IPS-18c (cell line): Measurements from ENCODE around the gene NFATC3.
"Not testable (repeated sequence)": the region's sequence is repeated elsewhere in the genome, so short reads cannot be mapped to it uniquely, and the experiment has no call there.

ENCODE experiments used
- H3K4me3 ChIP-seq: 2 replicates; pipeline ENCODE4 v1.7.0; 2013; ENCODE audit warnings: low read depth, mild to moderate bottlenecking, low read length, moderate library complexity; ENCODE audit not compliant: insufficient read depth
- H3K9me3 ChIP-seq: one replicate; pipeline ENCODE4 v1.6.1; 2013; ENCODE audit warnings: mild to moderate bottlenecking, low read length, moderate library complexity; ENCODE audit not compliant: control insufficient read depth, insufficient read depth

NFATC3 gene

GRCh38 chr16:68083239-68083781, 1.9 kb upstream of the NFATC3 start:
- Histone ChIP-seq H3K9me3 (peaks cover 3% of the 10 kb centered on the region), H3K4me3 (no peak overlapping the region)

GRCh38 chr16:68083861-68084503, 1.2 kb upstream of the NFATC3 start:
- Histone ChIP-seq H3K9me3 (peaks cover 3% of the 10 kb centered on the region), H3K4me3 (peak overlapping the region; percentile 86)

DNA sequence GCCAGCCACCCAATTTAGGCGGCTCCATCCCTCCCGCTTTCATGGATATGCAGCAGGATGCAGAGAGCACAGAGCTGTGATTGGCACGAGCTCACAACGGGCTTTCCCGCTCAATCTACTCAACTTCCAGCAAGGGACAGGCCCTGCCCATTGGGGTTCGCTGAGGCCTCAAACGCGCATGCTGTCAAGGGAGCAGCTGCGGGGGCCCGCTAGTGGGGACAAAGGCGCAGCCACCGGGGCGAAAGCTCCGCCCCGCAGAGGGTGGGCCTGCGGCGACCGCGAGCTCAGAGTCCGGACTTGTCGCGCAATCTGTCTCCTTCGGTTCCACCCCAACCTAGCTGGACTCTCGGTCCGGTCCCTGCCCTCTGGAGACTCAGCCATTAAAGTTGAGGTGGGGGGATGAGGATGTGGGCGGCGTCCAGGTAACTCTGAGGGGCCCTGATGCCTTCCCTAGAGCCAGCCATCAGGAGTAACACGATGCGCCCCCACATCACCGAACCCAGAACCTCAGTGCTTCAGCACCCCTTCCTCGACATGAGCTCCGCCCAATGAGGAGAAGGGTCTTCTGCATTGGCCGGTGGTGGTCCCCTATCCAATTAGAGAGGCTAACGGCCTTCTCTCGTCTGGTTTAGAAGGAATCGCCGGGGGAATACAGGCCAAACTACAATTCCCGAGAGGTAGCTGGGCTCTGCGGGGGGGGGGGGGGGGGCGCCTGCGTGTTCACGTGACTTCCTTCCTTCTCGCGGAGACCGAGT, 489 bp upstream of the NFATC3 start:
- H3K4me3 ChIP-seq: peak overlapping the region; percentile 86

GRCh38 chr16:68086336-68086841, 1.2 kb downstream of the NFATC3 start:
- Histone ChIP-seq H3K9me3 (peaks cover 3% of the 10 kb centered on the region), H3K4me3 (peak overlapping the region; percentile 94)

More for the DNA sequence above, 489 bp upstream of the NFATC3 start:
- peaks cover 3% of the 10 kb centered on the region for H3K9me3 ChIP-seq

- peaks cover 3% of the 10 kb centered on the region for H3K9me3 ChIP-seq
These were observed 1.7 kb downstream of the NFATC3 start for GRCh38 chr16:68086860-68087268.

DNA sequence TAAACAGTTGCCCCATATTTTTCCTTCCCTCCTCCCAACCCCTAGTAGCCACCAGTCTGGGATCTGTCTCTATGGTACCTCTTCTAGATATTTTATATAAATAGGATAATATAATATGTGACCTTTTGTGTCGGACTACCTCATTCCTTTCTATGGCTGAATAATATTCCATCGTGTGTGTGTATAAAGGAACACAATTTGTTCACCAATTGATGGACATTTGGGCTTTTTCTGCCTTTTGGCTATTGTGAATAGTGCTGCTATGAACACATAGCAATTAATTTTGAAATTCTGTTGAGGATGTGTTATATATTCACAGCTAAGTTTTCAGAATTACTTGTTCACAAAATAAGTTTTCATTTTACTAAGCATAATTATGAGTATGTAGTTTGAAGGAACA, 2.5 kb downstream of the NFATC3 start:
- Histone ChIP-seq H3K9me3 (peaks cover 3% of the 10 kb centered on the region), H3K4me3 (no peak overlapping the region)

More at GRCh38 chr16:68086860-68087268, 1.7 kb downstream of the NFATC3 start:
- H3K4me3 ChIP-seq: no peak overlapping the region

DNA sequence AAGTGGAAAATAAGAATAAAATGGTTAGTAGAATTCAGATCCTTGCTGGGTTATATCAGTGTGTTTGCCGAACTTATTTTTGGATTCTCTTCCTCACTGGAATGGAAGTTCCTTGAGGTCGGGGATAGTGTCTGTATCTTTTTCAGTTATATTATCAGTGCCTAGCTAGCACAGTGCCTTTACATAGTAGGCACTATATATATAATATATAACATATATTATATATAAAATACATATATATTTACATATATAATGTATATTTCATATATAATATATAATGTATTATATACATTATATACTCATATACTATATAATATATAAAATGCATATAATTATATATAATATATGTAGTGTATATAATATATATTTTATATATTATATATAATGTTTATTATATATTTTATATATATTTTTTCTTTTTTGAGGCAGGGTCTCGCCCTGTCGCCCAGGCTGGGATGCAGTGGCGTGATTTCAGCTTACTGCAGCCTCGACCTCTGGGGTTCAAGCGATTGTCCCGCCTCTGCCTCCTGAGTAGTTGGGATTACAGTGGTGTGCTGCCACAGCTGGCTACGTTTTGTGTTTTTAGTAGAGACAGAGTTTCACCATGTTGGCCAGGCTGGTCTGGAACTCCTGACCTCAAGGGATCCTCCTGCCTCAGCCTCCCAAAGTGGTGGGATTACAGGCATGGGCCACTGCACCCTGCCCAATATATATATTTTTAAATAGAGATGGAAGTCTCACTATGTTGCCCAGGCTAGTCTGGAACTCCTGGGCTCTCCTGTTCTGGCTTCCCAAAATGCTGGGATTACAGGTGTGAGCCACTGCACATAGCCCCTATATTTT, 3.2 kb downstream of the NFATC3 start:
- H3K4me3 ChIP-seq: no peak overlapping the region
- peaks cover 3% of the 10 kb centered on the region for H3K9me3 ChIP-seq

- no peaks in the 10 kb centered on the region for H3K9me3 ChIP-seq
These were observed 3.9 kb downstream of the NFATC3 start for GRCh38 chr16:68089067-68089466.

DNA sequence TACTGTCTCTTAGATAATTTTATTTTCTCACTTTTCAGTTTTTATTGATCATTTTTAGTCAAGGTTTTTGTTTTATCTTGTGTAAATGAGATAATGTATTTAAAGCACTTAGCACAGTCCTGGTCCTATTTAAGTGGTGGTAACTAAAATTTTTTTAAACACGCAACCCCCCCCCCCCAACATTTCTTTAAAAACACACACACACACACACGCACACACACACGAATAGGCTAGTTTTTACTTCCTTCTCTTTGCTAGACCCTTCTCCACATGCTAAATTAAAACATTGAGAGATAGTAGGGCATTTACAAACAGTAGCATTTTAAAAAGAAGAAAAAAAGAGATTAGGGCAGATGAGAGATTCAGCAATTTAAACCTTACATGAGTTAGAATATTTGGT, 5.0 kb downstream of the NFATC3 start:
- H3K9me3 ChIP-seq: no peaks in the 10 kb centered on the region
- H3K4me3 ChIP-seq: no peak overlapping the region

More at GRCh38 chr16:68089067-68089466, 3.9 kb downstream of the NFATC3 start:
- no peak overlapping the region for H3K4me3 ChIP-seq

DNA sequence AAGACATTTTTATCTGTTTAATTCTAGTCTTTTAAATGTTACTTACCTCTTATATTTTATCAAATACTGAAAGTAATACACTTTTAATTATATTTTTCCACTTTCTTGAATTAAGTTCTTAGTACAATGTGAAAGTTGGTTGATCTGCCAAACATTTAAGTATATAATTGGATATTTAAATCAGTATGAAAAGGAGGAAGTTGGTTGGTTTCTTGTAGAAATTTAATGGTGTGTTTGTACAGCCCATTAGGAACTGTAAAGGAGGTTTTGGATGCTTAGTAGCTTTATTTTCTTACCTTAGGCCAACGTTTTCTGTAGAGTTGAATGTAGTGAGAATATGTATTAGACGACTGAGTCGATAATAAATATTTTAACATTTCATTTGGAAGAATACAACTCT, 5.4 kb downstream of the NFATC3 start:
- H3K4me3 ChIP-seq: no peak overlapping the region
- H3K9me3 ChIP-seq: no peaks in the 10 kb centered on the region

DNA sequence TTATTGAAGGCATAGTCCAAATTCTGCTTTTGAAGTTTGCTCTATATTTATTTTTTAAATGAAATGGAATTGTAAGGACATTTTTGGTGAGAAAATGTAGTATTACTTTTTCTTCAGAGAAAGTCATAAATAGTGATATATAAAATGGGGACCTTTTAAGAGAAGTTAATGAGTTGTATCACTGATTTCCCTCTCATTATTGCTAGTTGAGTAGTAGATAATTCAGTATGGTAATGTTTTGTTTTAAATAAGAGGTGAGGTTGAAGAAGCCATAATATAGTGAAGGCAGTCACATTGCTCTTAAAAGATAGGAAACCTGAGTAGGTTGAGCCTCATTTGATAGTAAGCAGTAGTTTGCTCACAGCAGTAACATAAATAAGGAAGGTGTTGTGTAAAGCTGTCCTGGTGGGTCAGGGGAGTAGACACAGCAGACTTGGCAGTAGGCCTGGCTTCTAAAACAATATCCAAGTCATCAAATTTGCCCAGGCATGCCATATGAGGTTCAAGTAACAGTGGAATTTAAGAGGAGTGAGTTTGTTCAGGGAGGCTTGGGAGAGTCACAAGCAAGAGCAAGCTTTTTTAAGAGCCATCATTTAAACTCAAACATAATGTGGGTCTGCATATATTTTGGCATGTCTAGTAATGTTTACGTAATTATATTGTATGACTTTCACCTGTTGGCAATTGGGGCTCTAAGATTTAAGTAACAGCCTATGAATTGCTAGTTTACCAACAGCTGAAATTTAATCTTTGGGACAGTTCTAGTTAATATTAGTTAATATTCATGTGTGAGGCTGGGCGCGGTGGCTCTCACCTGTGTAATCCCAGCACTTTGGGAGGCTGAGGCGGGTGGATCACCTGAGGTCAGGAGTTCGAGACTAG, 6.5 kb downstream of the NFATC3 start:
- H3K9me3 ChIP-seq: no peaks in the 10 kb centered on the region
- no peak overlapping the region for H3K4me3 ChIP-seq

- not testable (repeated sequence) for H3K9me3 ChIP-seq, H3K4me3 ChIP-seq
These were observed 7.1 kb downstream of the NFATC3 start for GRCh38 chr16:68092275-68092674.

DNA sequence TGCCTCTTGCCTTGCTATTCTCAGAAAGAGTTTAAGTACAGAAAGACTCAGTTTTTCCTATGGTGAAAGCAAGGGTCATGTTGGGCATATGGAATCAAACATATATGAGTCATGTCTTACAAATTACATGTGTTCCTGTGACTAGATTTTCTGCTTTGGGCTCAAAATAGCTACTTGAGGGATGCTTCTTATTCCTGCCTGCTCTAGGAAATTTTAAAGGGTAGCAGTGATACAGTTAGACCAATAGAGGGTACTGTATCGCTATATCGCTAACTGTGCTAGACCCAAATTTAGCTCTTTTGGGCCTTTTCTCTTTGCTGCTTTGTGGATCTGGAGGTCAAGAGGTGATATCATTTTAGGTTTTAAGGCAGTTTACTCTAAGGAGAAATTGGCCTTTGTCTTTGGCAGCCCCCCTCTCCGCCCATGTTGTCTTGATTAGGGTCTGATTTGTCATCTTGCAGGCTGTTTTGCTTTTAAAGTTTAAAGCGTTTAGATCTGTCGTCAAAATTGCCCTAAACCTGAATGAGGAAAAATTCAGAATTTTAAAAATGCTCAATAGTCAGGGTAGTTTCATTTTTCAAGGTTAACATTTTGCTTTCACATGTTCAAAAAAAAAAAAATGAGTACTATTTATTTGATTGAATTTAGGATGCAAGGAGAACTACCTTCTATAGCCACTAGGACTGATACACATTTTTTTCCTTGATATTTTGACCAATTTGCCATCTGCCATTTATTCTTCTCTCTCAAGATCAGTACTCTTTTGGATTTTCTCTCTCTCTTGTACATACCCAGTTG, 8.8 kb downstream of the NFATC3 start:
- H3K9me3 ChIP-seq: no peaks in the 10 kb centered on the region
- no peak overlapping the region for H3K4me3 ChIP-seq

- Histone ChIP-seq H3K9me3 (no peaks in the 10 kb centered on the region), H3K4me3 (no peak overlapping the region)
These were observed 9.4 kb downstream of the NFATC3 start for GRCh38 chr16:68094614-68094934.

GRCh38 chr16:68096491-68096890, 11.3 kb downstream of the NFATC3 start:
- Histone ChIP-seq H3K4me3 (no peak overlapping the region), H3K9me3 (no peaks in the 10 kb centered on the region)

- H3K4me3 ChIP-seq: no peak overlapping the region
- no peaks in the 10 kb centered on the region for H3K9me3 ChIP-seq
These were observed 11.9 kb downstream of the NFATC3 start for GRCh38 chr16:68097088-68097487.
